Measurements from ENCODE around the gene FGFRL1.
"Not testable (repeated sequence)": the region's sequence is repeated elsewhere in the genome, so short reads cannot be mapped to it uniquely, and the experiment has no call there.

FGFRL1 gene

GRCh38 chr4:1039493-1040343, 28.3 kb downstream of the FGFRL1 start:
- no peak for DNase-seq (ENCODE audit: low read depth, low spot score)

- DNase-seq (ENCODE audit: low read depth, low spot score), result no peak
Measured at GRCh38 chr4:1040344-1041146, 29.1 kb downstream of the FGFRL1 start.

GRCh38 chr4:1041147-1041935, 29.9 kb downstream of the FGFRL1 start:
- DNase-seq (ENCODE audit: low read depth, low spot score), result no peak

GRCh38 chr4:1041936-1042330, 30.5 kb downstream of the FGFRL1 start:
- DNase-seq (ENCODE audit: low read depth, low spot score), result no peak

- no peak for DNase-seq (ENCODE audit: low read depth, low spot score)
Measured at GRCh38 chr4:1042352-1043055, 31.1 kb downstream of the FGFRL1 start.

GRCh38 chr4:1043162-1043561, 31.7 kb downstream of the FGFRL1 start:
- no peak for DNase-seq (ENCODE audit: low read depth, low spot score)

GRCh38 chr4:1043651-1044468, 32.4 kb downstream of the FGFRL1 start:
- DNase-seq (ENCODE audit: low read depth, low spot score), result no peak

- no peak for DNase-seq (ENCODE audit: low read depth, low spot score)
Measured at GRCh38 chr4:1044469-1045192, 33.2 kb downstream of the FGFRL1 start.

- DNase-seq (ENCODE audit: low read depth, low spot score), result no peak
Measured at GRCh38 chr4:1045193-1045594, 33.8 kb downstream of the FGFRL1 start.

- no peak for DNase-seq (ENCODE audit: low read depth, low spot score)
Measured at GRCh38 chr4:1045595-1046201, 34.3 kb downstream of the FGFRL1 start.

GRCh38 chr4:1046581-1047011, 35.2 kb downstream of the FGFRL1 start:
- DNase-seq (ENCODE audit: low read depth, low spot score), result not testable (repeated sequence)

GRCh38 chr4:1047106-1047975, 35.9 kb downstream of the FGFRL1 start:
- no peak for DNase-seq (ENCODE audit: low read depth, low spot score)

GRCh38 chr4:1047976-1048772, 36.7 kb downstream of the FGFRL1 start:
- DNase-seq (ENCODE audit: low read depth, low spot score), result no peak

- DNase-seq (ENCODE audit: low read depth, low spot score), result no peak
Measured at GRCh38 chr4:1048773-1049590, 37.6 kb downstream of the FGFRL1 start.

- no peak for DNase-seq (ENCODE audit: low read depth, low spot score)
Measured at GRCh38 chr4:1049591-1049905, 38.1 kb downstream of the FGFRL1 start.

- DNase-seq (ENCODE audit: low read depth, low spot score), result no peak
Measured at GRCh38 chr4:1050486-1051213, 39.2 kb downstream of the FGFRL1 start.
